AG09309 (cell line): ENCODE measurements around the gene NELFB.

Experiments
- DNase-seq: peaks from one replicate; pipeline ENCODE4 v3.0.0-alpha.2; 2010; ENCODE audit warnings: low read depth
- H3K4me3 ChIP-seq: 2 replicates; pipeline ENCODE4 v1.5.1; 2011; ENCODE audit warnings: mild to moderate bottlenecking, low read depth, low read length, moderate library complexity; ENCODE audit not compliant: control insufficient read depth
- CTCF ChIP-seq: IDR thresholded peaks from 2 replicates; pipeline ENCODE4 v1.5.1; 2011; ENCODE audit warnings: mild to moderate bottlenecking, low read depth, low read length, inconsistent platforms; ENCODE audit not compliant: insufficient read depth, control insufficient read depth; ENCODE audit errors: missing control alignments

NELFB gene

GRCh38 chr9:137272241-137273094 lies 17.3 kb downstream of the NELFB start:
- no peak for DNase-seq
- H3K4me3 ChIP-seq: no peak overlapping the region
- no peak for TF ChIP-seq CTCF

- H3K4me3 ChIP-seq: no peak overlapping the region
- no peak for DNase-seq
- TF ChIP-seq CTCF: no peak
Measured at GRCh38 chr9:137273095-137273490, 18.0 kb downstream of the NELFB start.

GRCh38 chr9:137273611-137274320 lies 18.6 kb downstream of the NELFB start:
- no peak for DNase-seq
- H3K4me3 ChIP-seq: no peak overlapping the region
- no peak for TF ChIP-seq CTCF

GRCh38 chr9:137275203-137275587 lies 20.1 kb downstream of the NELFB start:
- no peak overlapping the region for H3K4me3 ChIP-seq
- TF ChIP-seq CTCF: no peak
- no peak for DNase-seq

- no peak for TF ChIP-seq CTCF
- no peak overlapping the region for H3K4me3 ChIP-seq
- no peak for DNase-seq
Measured at GRCh38 chr9:137275588-137276472, 20.7 kb downstream of the NELFB start.
